A549 (cell line): ENCODE data around the gene BASP1. TPM values are rescaled to one million over a fixed set of nuclear protein-coding genes. Genes with fewer than 3 reads are reported as not detected.

Experiments
- ATAC-seq, 2 experiments: fragments of 200-7000 bp in 1 of 2; fragments of >200 bp in 1 of 2; cut with Nextera tagmentation in 1 of 2; cut with Tn5 transposase in 1 of 2; 3 replicates each; pipeline versions ENCODE4 v1.8.0 to v1.9.1; 2018 to 2020; ENCODE audit warnings: mild to moderate bottlenecking in 1 of 2, moderate library complexity in 1 of 2
- CTCF ChIA-PET: fragments of 300-600 bp; sonication (Branson Sonifier 250); formaldehyde crosslinking; extraction: SDS; loops from one replicate; lab custom pipeline; 2021; ENCODE audit warnings: antibody characterized with exemption, inconsistent platforms; lab: Yijun Ruan, JAX
- POLR2A ChIA-PET: fragments of 350-600 bp; formaldehyde crosslinking; extraction: SDS; loops from one replicate; lab custom pipeline; 2021; ENCODE audit warnings: antibody characterized with exemption, inconsistent platforms; lab: Yijun Ruan, JAX
- DNase-seq, 2 experiments: peaks; one replicate each; pipeline versions ENCODE4 v3.0.0 to v3.0.0-alpha.2; 2011 to 2016; ENCODE audit warnings: low read depth in 1 of 2, low spot score in 1 of 2
- FAIRE-seq: peaks from 2 replicates; lab custom pipeline; 2011; peaks lifted over from hg19 to GRCh38; lab: Jason Lieb, UNC
- H3K27ac ChIP-seq, 2 experiments: fragments of >200 bp; sonication (Bioruptor Twin); formaldehyde crosslinking; 3 replicates each; pipeline ENCODE4 v1.5.1; 2016 to 2017
- H3K4me1 ChIP-seq: fragments of >200 bp; sonication (Bioruptor Twin); formaldehyde crosslinking; 3 replicates; pipeline ENCODE4 v1.6.1; 2016
- H3K4me2 ChIP-seq: fragments of >200 bp; sonication (Bioruptor Twin); formaldehyde crosslinking; 3 replicates; pipeline ENCODE4 v1.6.1; 2016
- H3K4me3 ChIP-seq: fragments of >200 bp; sonication (Bioruptor Twin); formaldehyde crosslinking; 3 replicates; pipeline ENCODE4 v1.5.1; 2016
- H3K9me3 ChIP-seq: fragments of >200 bp; sonication (Bioruptor Twin); formaldehyde crosslinking; 3 replicates; pipeline ENCODE4 v1.6.1; 2016
- ATOH8 ChIP-seq: fragments of 250-450 bp; sonication (Bioruptor Pico); IDR thresholded peaks from 2 replicates; pipeline ENCODE4 v1.5.0; 2020; ENCODE audit warnings: low read depth, mild to moderate bottlenecking, moderate library complexity
- CBX8 ChIP-seq: fragments of 200-600 bp; sonication (generic); IDR thresholded peaks from 2 replicates; pipeline ENCODE4 v1.6.1; 2016
- CEBPB ChIP-seq, 2 experiments: fragments of >200 bp in 1 of 2; sonication (Bioruptor Twin) in 1 of 2; formaldehyde crosslinking in 1 of 2; IDR thresholded peaks; 2 replicates each; pipeline ENCODE4 v1.6.1; 2012 to 2016
- CHD2 ChIP-seq: fragments of 150-350 bp; IDR thresholded peaks from 2 replicates; pipeline ENCODE4 v1.6.1; 2014; ENCODE audit warnings: low read length; ENCODE audit not compliant: partially characterized antibody
- E2F6 ChIP-seq: IDR thresholded peaks from 2 replicates; pipeline ENCODE4 v1.6.1; 2012; ENCODE audit warnings: low read depth, borderline replicate concordance
- EHF ChIP-seq: fragments of 250-450 bp; sonication (Bioruptor Pico); IDR thresholded peaks from 2 replicates; pipeline ENCODE4 v1.5.0; 2020; ENCODE audit warnings: mild to moderate bottlenecking
- EHMT2 ChIP-seq: fragments of 200-600 bp; sonication (generic); IDR thresholded peaks from 2 replicates; pipeline ENCODE4 v1.6.1; 2016; ENCODE audit warnings: antibody characterized with exemption, low read depth, mild to moderate bottlenecking, moderate library complexity
- EP300 ChIP-seq, 2 experiments: fragments of >200 bp; sonication (Bioruptor Twin); formaldehyde crosslinking; IDR thresholded peaks; 2 replicates in 1 of 2; 3 replicates in 1 of 2; pipeline ENCODE4 v1.6.1; 2016 to 2017
- ESRRA ChIP-seq: fragments of 150-350 bp; IDR thresholded peaks from 2 replicates; pipeline ENCODE4 v1.6.1; 2014; ENCODE audit warnings: mild to moderate bottlenecking, low read length, borderline replicate concordance
- FOSL2 ChIP-seq, 2 experiments: fragments of 450-650 bp in 1 of 2; fragments of >200 bp in 1 of 2; sonication (Bioruptor Twin) in 1 of 2; formaldehyde crosslinking; IDR thresholded peaks; 2 replicates each; pipeline versions ENCODE4 v1.5.0 to v1.6.1; 2016 to 2020; ENCODE audit warnings: mild to moderate bottlenecking in 1 of 2, moderate library complexity in 1 of 2
- FOXS1 ChIP-seq: fragments of 250-450 bp; sonication (Bioruptor Pico); IDR thresholded peaks from 2 replicates; pipeline ENCODE4 v1.5.0; 2020; ENCODE audit warnings: mild to moderate bottlenecking, moderate library complexity
- GATA3 ChIP-seq: IDR thresholded peaks from 2 replicates; pipeline ENCODE4 v1.6.1; 2012; ENCODE audit warnings: borderline replicate concordance
- HDAC2 ChIP-seq: fragments of 200-600 bp; sonication (generic); IDR thresholded peaks from 2 replicates; pipeline ENCODE4 v1.6.1; 2016
- HEYL ChIP-seq: fragments of 250-450 bp; sonication (Bioruptor Pico); IDR thresholded peaks from 2 replicates; pipeline ENCODE4 v1.8.0; 2021; ENCODE audit warnings: mild to moderate bottlenecking, moderate library complexity
- HMGXB4 ChIP-seq: fragments of 250-450 bp; sonication (Bioruptor Pico); IDR thresholded peaks from 2 replicates; pipeline ENCODE4 v1.5.0; 2021; ENCODE audit warnings: mild to moderate bottlenecking, moderate library complexity, borderline replicate concordance
- HOXB13 ChIP-seq: fragments of 250-450 bp; sonication (Bioruptor Pico); IDR thresholded peaks from 2 replicates; pipeline ENCODE4 v1.5.0; 2020; ENCODE audit warnings: low read depth, mild to moderate bottlenecking, moderate library complexity
- HOXB5 ChIP-seq: fragments of 250-450 bp; sonication (Bioruptor Pico); IDR thresholded peaks from 2 replicates; pipeline ENCODE4 v1.5.0; 2020; ENCODE audit warnings: mild to moderate bottlenecking, moderate library complexity
- JUN ChIP-seq, 2 experiments: fragments of >200 bp; sonication (Bioruptor Twin); formaldehyde crosslinking; IDR thresholded peaks; 2 replicates in 1 of 2; 3 replicates in 1 of 2; pipeline ENCODE4 v1.6.1; 2016 to 2017
- JUNB ChIP-seq: fragments of >200 bp; sonication (Bioruptor Twin); formaldehyde crosslinking; IDR thresholded peaks from 2 replicates; pipeline ENCODE4 v1.6.1; 2016
- KDM5A ChIP-seq: fragments of 200-600 bp; sonication (generic); IDR thresholded peaks from 2 replicates; pipeline ENCODE4 v1.6.1; 2016; ENCODE audit warnings: antibody characterized with exemption, mild to moderate bottlenecking
- MAFK ChIP-seq: fragments of 450-650 bp; IDR thresholded peaks from 2 replicates; pipeline ENCODE4 v1.6.1; 2014; ENCODE audit not compliant: partially characterized antibody
- MAX ChIP-seq: IDR thresholded peaks from 2 replicates; pipeline ENCODE4 v1.6.1; 2012
- MAZ ChIP-seq: fragments of 150-350 bp; IDR thresholded peaks from 2 replicates; pipeline ENCODE4 v1.6.1; 2014; ENCODE audit warnings: antibody characterized with exemption, low read depth, low read length, borderline replicate concordance
- NPAS2 ChIP-seq: fragments of 250-450 bp; sonication (Bioruptor Pico); IDR thresholded peaks from 2 replicates; pipeline ENCODE4 v1.8.0; 2022; ENCODE audit warnings: mild to moderate bottlenecking, moderate library complexity, borderline replicate concordance
- PHF8 ChIP-seq: fragments of 200-600 bp; sonication (generic); IDR thresholded peaks from 2 replicates; pipeline ENCODE4 v1.6.1; 2016; ENCODE audit warnings: low read depth, mild to moderate bottlenecking, antibody characterized with exemption, moderate library complexity, borderline replicate concordance
- RAD21 ChIP-seq, 2 experiments: fragments of >200 bp in 1 of 2; sonication (Bioruptor Twin) in 1 of 2; formaldehyde crosslinking in 1 of 2; IDR thresholded peaks in 1 of 2; conservative IDR thresholded peaks in 1 of 2; 2 replicates in 1 of 2; 3 replicates in 1 of 2; pipeline ENCODE4 v1.6.1; 2012 to 2018; ENCODE audit warnings: inconsistent platforms in 1 of 2
- RARB ChIP-seq: fragments of 250-450 bp; sonication (Bioruptor Pico); IDR thresholded peaks from 2 replicates; pipeline ENCODE4 v1.8.0; 2021; ENCODE audit warnings: mild to moderate bottlenecking, moderate library complexity
- REST ChIP-seq: fragments of 200-600 bp; sonication (generic); IDR thresholded peaks from 2 replicates; pipeline ENCODE4 v1.6.1; 2016; ENCODE audit warnings: antibody characterized with exemption, mild to moderate bottlenecking, moderate library complexity
- RFX5 ChIP-seq: fragments of 450-650 bp; IDR thresholded peaks from 2 replicates; pipeline ENCODE4 v1.7.1; 2014; ENCODE audit warnings: antibody characterized with exemption, mild to moderate bottlenecking, moderate library complexity
- RNF2 ChIP-seq: fragments of 200-600 bp; sonication (generic); IDR thresholded peaks from 2 replicates; pipeline ENCODE4 v1.6.1; 2016; ENCODE audit warnings: low read depth, mild to moderate bottlenecking, antibody characterized with exemption, moderate library complexity, borderline replicate concordance
- TP53 ChIP-seq: fragments of 250-450 bp; sonication (Bioruptor Pico); IDR thresholded peaks from 2 replicates; pipeline ENCODE4 v1.5.0; 2021; ENCODE audit warnings: mild to moderate bottlenecking, moderate library complexity
- USF2 ChIP-seq: fragments of 450-650 bp; IDR thresholded peaks from 2 replicates; pipeline ENCODE4 v1.6.1; 2014; ENCODE audit warnings: antibody characterized with exemption
- ZC3H11A ChIP-seq: fragments of 450-650 bp; IDR thresholded peaks from 2 replicates; pipeline ENCODE4 v1.6.1; 2014; ENCODE audit warnings: antibody characterized with exemption, mild to moderate bottlenecking
- WGBS: methylation state at CpG from one replicate; pipeline ENCODE4 v1.1.6; 2017; ENCODE audit errors: missing lambda C conversion rate; 5-methylcytosine and 5-hydroxymethylcytosine counted together
- polyA plus RNA-seq, 4 experiments: library from polyadenylated mRNA; depleted of rRNA in 3 of 4; stranded (reverse); fragments of >200 nt; fragmentation: RNase III in 1 of 4; extraction: RNeasy Plus Mini Kit Qiagen cat#74134 plus additional on column Dnase treatment in 1 of 4; gene quantifications; 2 replicates in 3 of 4; 3 replicates in 1 of 4; pipeline ENCODE4 v1.2.3, GENCODE V29; 2011 to 2017

BASP1 gene
- polyA plus RNA-seq, 2 of the 4 experiments (the other 2 are of a cell fraction) = 391 to 454 TPM

- peak overlapping the region; percentile 39 for H3K4me2 ChIP-seq
- no peaks in the 10 kb centered on the region; the same call in 2 of the 3 replicates for H3K9me3 ChIP-seq
- H3K27ac ChIP-seq = peak overlapping the region; percentile 91 to 96
- POLR2A ChIA-PET = no interaction called here
- CTCF ChIA-PET = interaction anchor here (0.5 to 2.5 kb wide), 2 partner anchors 36 to 93 kb away, joined by 3 to 10 read pairs; no protein-coding TSS in a partner anchor
- DNase-seq = peak; percentile 40 to 97
- FAIRE-seq = peak; percentile 100
- H3K4me3 ChIP-seq = no peak overlapping the region
- ATAC-seq = peak; percentile 23 to 58
- WGBS = 9% methylated on average over 3 of the region's 3 CpGs
- peaks cover 60% of the 10 kb centered on the region for H3K4me1 ChIP-seq
- TF ChIP-seq RFX5 = no peak
- TF ChIP-seq RNF2 = no peak
- no peak for TF ChIP-seq PHF8
- peak; percentile 62 for TF ChIP-seq MAX
- no peak for TF ChIP-seq CBX8
- TF ChIP-seq TP53 (CRISPR knock-in tag) = no peak
- no peak for TF ChIP-seq EHMT2
- TF ChIP-seq E2F6 = no peak
- no peak for TF ChIP-seq USF2
- TF ChIP-seq FOSL2 (IDR thresholded peaks at IDR 0.05) = peak; percentile 56; the same call in 1 of the 2 replicates
- peak; percentile 82 for TF ChIP-seq FOSL2 (CRISPR knock-in tag; IDR thresholded peaks at IDR 0.05)
- no peak for TF ChIP-seq HEYL
- no peak for TF ChIP-seq REST
- TF ChIP-seq RARB (CRISPR knock-in tag) = no peak
- peak; percentile 45; the same call in 1 of the 2 replicates for TF ChIP-seq FOXS1 (CRISPR knock-in tag)
- TF ChIP-seq CEBPB (IDR thresholded peaks at IDR 0.05) = peak; percentile 10 to 76; a peak in 2 of 4 replicates
- no peak for TF ChIP-seq ZC3H11A
- TF ChIP-seq HOXB5 (CRISPR knock-in tag) = no peak; the same call in 1 of the 2 replicates
- TF ChIP-seq EP300 (IDR thresholded peaks at IDR 0.05) = peak; percentile 96 to 97
- peak; percentile 99 for TF ChIP-seq GATA3
- TF ChIP-seq ATOH8 = no peak
- TF ChIP-seq JUNB = peak; percentile 87
- TF ChIP-seq JUN (IDR thresholded peaks at IDR 0.05) = peak; percentile 88 to 92
- peak; percentile 74 for TF ChIP-seq EHF (CRISPR knock-in tag)
- no peak for TF ChIP-seq HDAC2
- no peak for TF ChIP-seq NPAS2 (CRISPR knock-in tag)
- TF ChIP-seq ESRRA = no peak
- no peak for TF ChIP-seq KDM5A
- TF ChIP-seq MAZ = no peak
- TF ChIP-seq RAD21 (conservative IDR thresholded peaks at IDR 0.05 in 1 of 2, IDR thresholded peaks at IDR 0.05 in 1 of 2) = peak; percentile 39 to 66
- TF ChIP-seq HOXB13 = no peak; the same call in 1 of the 2 replicates
- TF ChIP-seq MAFK = peak; percentile 85
- TF ChIP-seq CHD2 = no peak
- TF ChIP-seq HMGXB4 (CRISPR knock-in tag) = no peak
Observed at GRCh38 chr5:17309462-17309861, 92.0 kb downstream of the BASP1 start.
